CD4-positive, alpha-beta T cell treated with Interleukin-15 for 1 hour (primary cell): ENCODE measurements around the gene WNT16.

Experiments used
- DNase-seq: peaks from one replicate; pipeline ENCODE4 v3.0.0-alpha.2; 2020

Gene WNT16

GRCh38 chr7:121351682-121352081, 22.9 kb downstream of the WNT16 start:
- no peak for DNase-seq

GRCh38 chr7:121352323-121352722, 23.5 kb downstream of the WNT16 start:
- DNase-seq = no peak

GRCh38 chr7:121355574-121355973, 26.8 kb downstream of the WNT16 start:
- DNase-seq = no peak

- DNase-seq = no peak
Observed at GRCh38 chr7:121360564-121360963, 31.8 kb downstream of the WNT16 start.

GRCh38 chr7:121366852-121367431, 38.1 kb downstream of the WNT16 start:
- DNase-seq = no peak

DNA sequence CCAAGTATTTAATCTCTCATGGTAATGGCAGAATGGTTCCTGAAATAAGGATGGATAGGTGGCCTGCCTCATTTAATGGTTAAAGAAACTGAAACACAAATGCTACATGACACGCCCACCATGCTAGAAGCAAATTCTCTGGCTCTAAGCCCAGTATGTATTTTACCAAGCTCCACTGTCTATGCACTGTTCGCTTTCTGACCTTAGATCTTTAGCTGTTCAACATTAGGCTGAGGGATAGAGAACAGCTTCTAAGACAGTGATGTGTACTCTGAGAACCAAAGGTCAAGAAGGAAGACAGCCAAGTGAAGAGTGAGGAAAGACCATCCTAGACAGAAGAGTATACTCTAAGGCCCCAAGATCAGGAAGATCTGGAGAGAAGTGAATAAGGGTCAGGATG, 40.7 kb downstream of the WNT16 start:
- DNase-seq = no peak

GRCh38 chr7:121371367-121371766, 42.6 kb downstream of the WNT16 start:
- no peak for DNase-seq

GRCh38 chr7:121371883-121372282, 43.1 kb downstream of the WNT16 start:
- no peak for DNase-seq

- DNase-seq = no peak
Observed at GRCh38 chr7:121372376-121373010, 43.7 kb downstream of the WNT16 start.

DNA sequence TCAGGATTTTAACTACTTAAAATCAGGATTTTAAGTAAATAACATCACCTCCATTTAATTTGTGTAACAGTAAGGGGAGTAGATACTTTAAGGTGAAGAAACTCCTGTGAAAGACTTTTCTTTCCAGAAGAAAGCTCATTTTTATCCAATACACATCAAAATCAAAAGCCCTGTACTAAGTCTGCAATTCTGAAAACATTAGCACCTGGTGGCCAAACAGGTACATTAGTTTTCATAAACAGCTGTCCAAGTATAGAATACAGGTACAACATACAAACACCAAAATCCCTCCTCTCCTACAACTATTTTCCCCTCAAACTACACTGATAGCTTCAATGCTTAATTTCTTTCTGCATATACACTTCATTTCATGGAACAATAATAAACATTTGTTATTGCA, 44.4 kb downstream of the WNT16 start:
- no peak for DNase-seq

DNA sequence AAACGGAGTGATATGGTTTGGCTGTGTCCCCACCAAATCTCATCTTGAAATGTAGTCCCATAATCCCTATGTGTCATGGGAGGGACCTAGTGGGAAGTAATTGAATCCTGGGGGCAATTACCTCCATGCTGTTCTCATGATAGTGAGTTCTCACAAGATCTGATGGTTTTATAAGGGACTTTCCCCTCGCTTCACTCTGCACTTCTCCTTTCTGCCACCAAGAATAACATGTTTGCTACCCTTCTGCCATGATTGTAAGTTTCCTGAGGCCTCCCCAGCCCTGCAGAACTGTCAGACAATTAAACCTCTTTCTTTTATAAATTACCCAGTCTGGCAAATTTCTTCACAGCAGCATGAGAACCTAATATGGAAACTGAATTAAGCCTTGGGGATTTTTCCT, 48.2 kb downstream of the WNT16 start:
- DNase-seq = no peak

DNA sequence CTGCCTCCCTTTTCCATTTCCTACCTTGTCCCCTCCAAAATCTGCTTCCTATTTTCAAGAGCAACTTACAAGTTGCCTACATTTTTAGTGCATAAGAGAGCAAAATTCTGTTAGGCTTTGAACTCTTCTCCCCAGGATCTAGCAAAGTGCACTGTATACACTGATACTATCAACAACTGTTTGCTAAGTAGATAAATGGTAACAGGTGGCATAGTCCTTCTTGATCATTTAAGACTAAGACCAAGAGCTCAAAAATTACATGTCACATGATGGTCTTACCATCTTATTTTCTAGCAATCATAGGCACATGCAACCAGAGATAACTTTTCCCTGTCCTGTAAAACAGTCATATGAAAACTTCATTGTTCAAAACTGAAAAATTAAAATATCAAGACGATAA, 51.1 kb downstream of the WNT16 start:
- DNase-seq = no peak

- no peak for DNase-seq
Observed at GRCh38 chr7:121382473-121382872, 53.7 kb downstream of the WNT16 start.

DNA sequence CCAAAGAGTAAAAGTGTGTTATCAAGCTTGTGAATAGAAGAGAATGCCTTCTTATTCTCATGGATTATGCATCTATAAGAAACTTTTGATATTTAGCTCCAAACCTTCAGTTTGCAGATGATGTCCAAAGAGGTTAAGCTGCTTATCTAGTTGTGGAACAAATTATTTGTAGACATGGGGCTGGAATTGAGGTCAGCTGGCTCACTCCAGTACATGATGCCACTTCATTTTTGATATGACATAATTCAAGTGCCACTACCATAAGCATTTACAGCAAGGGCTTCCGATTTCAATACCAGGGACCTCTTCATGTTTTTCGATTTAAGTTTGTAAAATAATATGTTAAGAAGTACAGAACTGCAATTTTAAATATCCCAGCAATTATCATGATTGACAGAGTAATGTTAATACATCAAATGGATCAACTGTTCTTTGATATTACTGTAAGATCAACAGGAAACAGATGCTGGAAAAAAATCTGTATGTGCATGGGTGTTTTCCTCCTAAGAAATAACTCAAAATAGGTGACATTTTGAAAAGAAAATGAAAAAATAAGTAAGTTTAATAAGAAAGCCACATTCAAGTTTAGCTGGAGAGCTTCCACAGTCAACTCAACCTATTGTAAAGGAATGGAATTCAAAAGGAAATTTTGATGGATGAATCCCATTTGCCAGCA, 54.6 kb downstream of the WNT16 start:
- DNase-seq = no peak

- no peak for DNase-seq
Observed at GRCh38 chr7:121384265-121384664, 55.5 kb downstream of the WNT16 start.

DNA sequence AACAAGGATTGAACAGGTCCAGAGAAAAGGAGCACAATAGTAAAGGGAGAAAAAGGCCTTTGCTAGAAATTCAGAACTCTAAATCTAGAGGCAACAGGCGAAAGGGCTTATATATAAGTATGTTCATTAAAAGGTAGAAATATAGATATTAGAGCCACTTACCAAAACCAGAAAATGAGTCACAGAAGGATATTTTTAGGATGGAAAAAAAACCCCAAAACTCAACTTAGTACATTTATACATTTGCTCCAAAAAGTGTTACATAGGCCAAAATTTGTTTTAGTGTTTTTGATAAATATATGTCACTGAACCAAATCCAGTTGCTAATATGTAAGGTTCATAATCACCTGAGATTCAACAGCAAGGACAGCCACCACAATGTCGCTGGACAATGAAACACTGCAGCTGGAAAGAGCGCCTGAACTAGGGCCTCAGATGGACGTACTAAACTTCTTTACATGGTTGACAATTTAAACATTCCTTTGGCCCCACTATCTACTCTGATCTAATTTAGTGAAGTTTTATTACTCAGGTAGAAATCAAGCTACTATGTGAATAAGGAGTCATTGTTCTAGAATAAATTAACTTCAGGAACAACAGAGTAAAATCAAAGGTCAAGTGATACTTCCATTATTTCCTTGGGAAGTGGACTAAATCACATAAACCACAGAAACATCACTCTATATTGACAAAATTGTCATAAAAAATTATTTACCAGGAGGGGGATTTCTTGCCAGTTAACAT, 56.4 kb downstream of the WNT16 start:
- no peak for DNase-seq

GRCh38 chr7:121385800-121386179, 57.0 kb downstream of the WNT16 start:
- peak; percentile 46 for DNase-seq

DNA sequence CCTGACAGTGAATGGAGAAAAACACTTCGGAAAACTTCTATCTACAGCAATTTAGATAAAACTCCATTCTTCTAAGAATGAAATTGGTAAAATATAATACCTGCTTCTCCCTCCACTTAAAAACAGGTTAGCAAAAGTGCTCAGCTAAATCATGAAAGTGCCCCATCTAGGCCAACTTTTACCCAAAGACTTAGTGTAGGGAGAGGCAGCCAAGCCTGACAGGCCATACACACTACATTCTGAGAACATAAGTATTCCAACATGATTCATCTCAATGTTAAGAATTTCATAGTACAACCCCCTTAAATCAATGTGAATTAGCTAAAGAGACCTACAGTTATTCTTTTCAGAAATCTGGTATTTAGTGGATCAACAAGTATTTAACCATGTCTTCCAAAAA, 60.1 kb downstream of the WNT16 start:
- no peak for DNase-seq

DNA sequence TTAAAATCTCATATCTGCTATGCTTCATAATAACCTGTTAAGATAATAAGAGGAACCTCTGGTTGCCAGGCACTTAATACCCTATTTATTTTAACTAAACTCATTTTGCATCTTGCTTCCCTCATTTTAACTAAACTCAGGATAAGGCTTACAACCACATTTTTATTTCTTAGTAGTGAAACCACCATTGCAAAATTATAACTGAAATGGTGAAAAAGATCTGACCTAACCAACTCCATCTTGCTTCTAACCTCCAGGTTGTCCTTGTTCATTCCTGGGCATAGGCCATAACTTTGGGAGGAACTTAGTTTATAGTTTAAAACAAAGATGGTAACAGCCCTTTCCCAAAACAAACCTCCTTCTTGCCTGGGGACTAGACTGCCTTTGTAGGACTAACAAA, 61.3 kb downstream of the WNT16 start:
- DNase-seq = no peak

- no peak for DNase-seq
Observed at GRCh38 chr7:121390617-121391016, 61.8 kb downstream of the WNT16 start.
